H1 (cell line): ENCODE measurements around the gene KRT7. TPM values are rescaled to one million over a fixed set of nuclear protein-coding genes. Genes with fewer than 3 reads are reported as not detected.

ENCODE experiments used
- CTCF ChIA-PET: fragments of 300-600 bp; sonication (Branson Sonifier 250); formaldehyde crosslinking; loops from one replicate; lab custom pipeline; 2021; ENCODE audit not compliant: partially characterized antibody; lab: Charles Lee
- POLR2A ChIA-PET: fragments of 300-600 bp; sonication (Branson Sonifier 250); formaldehyde crosslinking; loops from one replicate; lab custom pipeline; 2021; ENCODE audit warnings: inconsistent platforms; ENCODE audit not compliant: partially characterized antibody; lab: Charles Lee
- DNase-seq, 2 experiments: peaks; one replicate each; pipeline versions ENCODE4 v3.0.0 to v3.0.0-alpha.2; 2010 to 2022; ENCODE audit warnings: low spot score in 2 of 2, low read depth in 1 of 2, mixed read lengths in 1 of 2
- FAIRE-seq: peaks from 2 replicates; lab custom pipeline; 2011; peaks lifted over from hg19 to GRCh38; lab: Jason Lieb, UNC
- H2AFZ ChIP-seq: 2 replicates; pipeline ENCODE4 v1.8.1; 2012; ENCODE audit warnings: low read length, inconsistent platforms
- H2AK5ac ChIP-seq: 2 replicates; pipeline ENCODE4 v1.6.1; 2013; ENCODE audit warnings: low read depth, low read length
- H2BK120ac ChIP-seq: replicated peaks from 2 replicates; pipeline ENCODE3; 2013; ENCODE audit warnings: low read depth, low read length, inconsistent platforms
- H2BK12ac ChIP-seq: 2 replicates; pipeline ENCODE4 v1.6.1; 2013; ENCODE audit warnings: low read depth, low read length
- H2BK15ac ChIP-seq: 2 replicates; pipeline ENCODE4 v1.6.1; 2013; ENCODE audit warnings: low read length
- H2BK20ac ChIP-seq: 2 replicates; pipeline ENCODE4 v1.6.1; 2013; ENCODE audit warnings: low read length
- H2BK5ac ChIP-seq: 2 replicates; pipeline ENCODE4 v1.6.1; 2013; ENCODE audit warnings: low read depth, low read length
- H3K14ac ChIP-seq: 2 replicates; pipeline ENCODE4 v1.6.1; 2013; ENCODE audit warnings: inconsistent platforms; ENCODE audit not compliant: insufficient read length
- H3K18ac ChIP-seq: 2 replicates; pipeline ENCODE4 v1.6.1; 2013; ENCODE audit warnings: low read length; ENCODE audit errors: extremely low read depth
- H3K23ac ChIP-seq: 2 replicates; pipeline ENCODE4 v1.6.1; 2013; ENCODE audit warnings: inconsistent platforms; ENCODE audit not compliant: insufficient read length
- H3K23me2 ChIP-seq: 2 replicates; pipeline ENCODE4 v1.6.1; 2013; ENCODE audit warnings: low read depth, low read length
- H3K27ac ChIP-seq: 2 replicates; pipeline ENCODE4 v1.6.1; 2011; ENCODE audit warnings: low read depth, low read length, inconsistent platforms
- H3K27me3 ChIP-seq, 4 experiments: replicated peaks in 1 of 4; 1 replicate in 1 of 4; 2 replicates in 3 of 4; pipeline versions ENCODE4 v1.6.1 to v1.8.1; 2011 to 2013; ENCODE audit warnings: low read length in 3 of 4, mild to moderate bottlenecking in 3 of 4, inconsistent platforms in 2 of 4, mixed read lengths in 2 of 4, moderate library complexity in 1 of 4; ENCODE audit not compliant: control insufficient read depth in 3 of 4, insufficient read depth in 3 of 4; ENCODE audit errors: extremely low read depth in 1 of 4
- H3K36me3 ChIP-seq, 4 experiments: 2 replicates each; pipeline versions ENCODE4 v1.6.1 to v1.8.1; 2011 to 2013; ENCODE audit warnings: mild to moderate bottlenecking in 4 of 4, low read length in 3 of 4, moderate library complexity in 2 of 4, control low read depth in 1 of 4, inconsistent platforms in 1 of 4; ENCODE audit not compliant: insufficient read depth in 4 of 4, control insufficient read depth in 2 of 4
- H3K4ac ChIP-seq: replicated peaks from 2 replicates; pipeline ENCODE3; 2013; ENCODE audit warnings: low read length, low read depth, mixed read lengths, inconsistent platforms; ENCODE audit not compliant: insufficient read length
- H3K4me1 ChIP-seq, 4 experiments: replicated peaks in 1 of 4; 1 replicate in 1 of 4; 2 replicates in 3 of 4; pipeline versions ENCODE4 v1.6.1 to v1.8.1; 2011 to 2013; ENCODE audit warnings: low read length in 3 of 4, inconsistent platforms in 2 of 4, mixed read lengths in 1 of 4; ENCODE audit not compliant: insufficient read depth in 4 of 4, control insufficient read depth in 3 of 4
- H3K4me2 ChIP-seq, 2 experiments: 2 replicates each; pipeline versions ENCODE4 v1.6.1 to v1.8.1; 2011 to 2013; ENCODE audit warnings: low read depth in 2 of 2, low read length in 2 of 2, control low read depth in 1 of 2, inconsistent platforms in 1 of 2, mild to moderate bottlenecking in 1 of 2; ENCODE audit not compliant: insufficient read depth in 1 of 2
- H3K4me3 ChIP-seq, 4 experiments: fragments of 200-600, 300-600 bp in 1 of 4; sonication (generic), shearing (Covaris generic), sonication (Bioruptor Twin) in 1 of 4; 2 replicates each; pipeline versions ENCODE4 v1.5.1 to v1.8.1; 2011 to 2016; ENCODE audit warnings: low read length in 4 of 4, low read depth in 3 of 4, control low read depth in 2 of 4, inconsistent platforms in 2 of 4, mild to moderate bottlenecking in 2 of 4, mixed read lengths in 1 of 4, moderate library complexity in 1 of 4; ENCODE audit not compliant: insufficient read depth in 2 of 4; ENCODE audit errors: extremely low read depth in 1 of 4
- H3K56ac ChIP-seq: replicated peaks from 2 replicates; pipeline ENCODE3; 2013; ENCODE audit warnings: low read depth, mild to moderate bottlenecking, mixed read lengths, low read length, inconsistent platforms; ENCODE audit not compliant: insufficient read length
- H3K79me1 ChIP-seq: 2 replicates; pipeline ENCODE4 v1.6.1; 2013; ENCODE audit warnings: low read depth, low read length, control low read depth
- H3K79me2 ChIP-seq, 2 experiments: 2 replicates each; pipeline versions ENCODE4 v1.6.1 to v1.8.1; 2012 to 2013; ENCODE audit warnings: low read length in 2 of 2, mild to moderate bottlenecking in 2 of 2, inconsistent platforms in 1 of 2; ENCODE audit not compliant: insufficient read depth in 2 of 2, control insufficient read depth in 1 of 2
- H3K9ac ChIP-seq, 4 experiments: replicated peaks in 1 of 4; 1 replicate in 1 of 4; 2 replicates in 3 of 4; pipeline versions ENCODE4 v1.6.1 to v1.8.1; 2011 to 2013; ENCODE audit warnings: low read depth in 3 of 4, low read length in 3 of 4, control low read depth in 2 of 4, mild to moderate bottlenecking in 2 of 4, moderate library complexity in 2 of 4, inconsistent platforms in 1 of 4; ENCODE audit errors: extremely low read depth in 1 of 4
- H3K9me3 ChIP-seq, 2 experiments: 2 replicates each; pipeline versions ENCODE4 v1.6.1 to v1.8.1; 2012 to 2013; ENCODE audit warnings: mild to moderate bottlenecking in 2 of 2, moderate library complexity in 2 of 2, control low read depth in 1 of 2, inconsistent platforms in 1 of 2, low read depth in 1 of 2, low read length in 1 of 2, mixed read lengths in 1 of 2; ENCODE audit not compliant: insufficient read depth in 2 of 2
- H4K20me1 ChIP-seq, 2 experiments: replicated peaks in 1 of 2; 2 replicates each; pipeline versions ENCODE3 to v1.8.1; 2011 to 2013; ENCODE audit warnings: inconsistent platforms in 2 of 2, low read length in 2 of 2, mild to moderate bottlenecking in 1 of 2; ENCODE audit not compliant: insufficient read depth in 2 of 2, control insufficient read depth in 1 of 2
- H4K5ac ChIP-seq: 2 replicates; pipeline ENCODE4 v1.6.1; 2013; ENCODE audit warnings: low read length, low read depth, mixed read lengths, inconsistent platforms; ENCODE audit not compliant: insufficient read length
- H4K8ac ChIP-seq: 2 replicates; pipeline ENCODE4 v1.8.0; 2013; ENCODE audit warnings: mild to moderate bottlenecking, moderate library complexity, low read length, inconsistent platforms; ENCODE audit not compliant: insufficient read depth; ENCODE audit errors: extremely low read depth
- H4K91ac ChIP-seq: replicated peaks from 2 replicates; pipeline ENCODE3; 2013; ENCODE audit warnings: low read length, mixed read lengths, inconsistent platforms; ENCODE audit not compliant: insufficient read length
- EGR1 ChIP-seq: IDR thresholded peaks from 2 replicates; pipeline ENCODE4 v1.6.1; 2011; ENCODE audit warnings: low read depth, low read length, borderline replicate concordance
- FOSL1 ChIP-seq: IDR thresholded peaks from 2 replicates; pipeline ENCODE4 v1.6.1; 2011; ENCODE audit warnings: mild to moderate bottlenecking, low read depth, low read length, moderate library complexity; ENCODE audit not compliant: insufficient read depth
- POU5F1 ChIP-seq: IDR thresholded peaks from 2 replicates; pipeline ENCODE4 v1.6.1; 2011; ENCODE audit warnings: low read depth, mild to moderate bottlenecking, low read length, moderate library complexity
- RFX5 ChIP-seq: IDR thresholded peaks from 2 replicates; pipeline ENCODE4 v1.6.1; 2011; ENCODE audit warnings: low read depth, low read length, improper control_type of control experiment, borderline replicate concordance
- SAP30 ChIP-seq: fragments of 300-600 bp; sonication (generic); IDR thresholded peaks from 2 replicates; pipeline ENCODE4 v1.7.1; 2012; ENCODE audit warnings: low read length, moderate library complexity, mild to moderate bottlenecking, inconsistent platforms; ENCODE audit not compliant: insufficient read depth, insufficient replicate concordance
- SP2 ChIP-seq: IDR thresholded peaks from 2 replicates; pipeline ENCODE4 v1.6.1; 2012; ENCODE audit warnings: mild to moderate bottlenecking, low read length, inconsistent platforms
- TAF1 ChIP-seq: IDR thresholded peaks from 2 replicates; pipeline ENCODE4 v1.6.1; 2011; ENCODE audit warnings: mild to moderate bottlenecking, low read depth, low read length
- TBP ChIP-seq: IDR thresholded peaks from 2 replicates; pipeline ENCODE4 v1.6.1; 2011; ENCODE audit warnings: low read depth, low read length, improper control_type of control experiment
- WGBS, 2 experiments: shearing (Covaris generic) in 1 of 2; methylation state at CpG; one replicate each; pipeline versions ENCODE4 v1.1.6 to v1.1.7; 2013 to 2015; ENCODE audit warnings: low lambda C conversion rate in 2 of 2, mixed read lengths in 2 of 2, inconsistent platforms in 1 of 2, low coverage in 1 of 2, missing lambda C conversion rate in 1 of 2; ENCODE audit not compliant: insufficient replicate concordance in 2 of 2, insufficient coverage in 1 of 2, insufficient read length in 1 of 2; ENCODE audit errors: extremely low coverage in 1 of 2, missing lambda C conversion rate in 1 of 2; 5-methylcytosine and 5-hydroxymethylcytosine counted together
- polyA plus RNA-seq, 7 experiments: library from polyadenylated mRNA; depleted of rRNA in 3 of 7; stranded (reverse) in 5 of 7; unstranded in 2 of 7; fragments of >200 nt in 5 of 7; fragments of 200-250 nt in 2 of 7; gene quantifications; 1 replicate in 5 of 7; 2 replicates in 1 of 7; 4 replicates in 1 of 7; pipeline versions ENCODE4 v1.2.1 to v1.2.3, GENCODE V29; 2011 to 2013; ENCODE audit warnings: missing spikeins in 2 of 7, mixed read lengths in 2 of 7
- total RNA-seq: library from RNA; stranded (reverse); fragmentation: NEBNext Ultra II Directional; extraction: Animal tissue kit (Norgen Biotek cat#: 25700); gene quantifications from 2 replicates; pipeline ENCODE4 v1.2.1, GENCODE V29; 2021

The KRT7 gene
- total and polyA plus RNA-seq, 2 of the 8 experiments (the other 6 are each of a cell fraction or from before 2014, with no cell fraction given): 13.2 to 19.0 TPM

GRCh38 chr12:52261208-52261484, 28.1 kb downstream of the KRT7 start:
- H3K14ac ChIP-seq: no peak overlapping the region
- no peak overlapping the region for H2BK20ac ChIP-seq
- no peak overlapping the region for H2BK5ac ChIP-seq
- H3K23me2 ChIP-seq: peaks cover 3% of the 10 kb centered on the region; the same call in 1 of the 2 replicates
- peaks cover 14 to 35% (median 32%) of the 10 kb centered on the region in 4 experiments for H3K27me3 ChIP-seq
- no peak overlapping the region for H2BK12ac ChIP-seq
- 85% methylated on average over 1 of the region's 1 CpG; no CpG with 5 or more reads in 1 of the 2 experiments for WGBS, 2 experiments
- no peak overlapping the region for H2AK5ac ChIP-seq
- FAIRE-seq: no peak
- peaks cover 2 to 7% of the 10 kb centered on the region in 2 experiments; a peak in 2 of 4 replicates for H3K9me3 ChIP-seq
- no peak overlapping the region for H3K23ac ChIP-seq
- no peak for DNase-seq
- H3K4ac ChIP-seq: no peak overlapping the region
- no peak overlapping the region for H3K27ac ChIP-seq
- ChIA-PET CTCF (no interaction called here), POLR2A (no interaction called here)
- no peak overlapping the region for H3K56ac ChIP-seq
- H3K79me1 ChIP-seq: no peaks in the 10 kb centered on the region
- H3K36me3 ChIP-seq: no peaks in the 10 kb centered on the region
- H3K4me3 ChIP-seq: no peak overlapping the region
- H2BK15ac ChIP-seq: no peak overlapping the region
- no peak overlapping the region for H3K9ac ChIP-seq
- H3K4me1 ChIP-seq: peaks cover 0 to 6% (median under 1%) of the 10 kb centered on the region in 4 experiments; a peak in 3 of 7 replicates
- no peak overlapping the region for H2AFZ ChIP-seq
- no peaks in the 10 kb centered on the region for H3K79me2 ChIP-seq
- no peak overlapping the region for H3K4me2 ChIP-seq
- H4K20me1 ChIP-seq: no peaks in the 10 kb centered on the region
- H4K5ac ChIP-seq: no peak overlapping the region
- H2BK120ac ChIP-seq: no peak overlapping the region
- H3K18ac ChIP-seq: no peak overlapping the region
- H4K8ac ChIP-seq: no peak overlapping the region
- no peak overlapping the region for H4K91ac ChIP-seq
- no peak for TF ChIP-seq SP2
- no peak for TF ChIP-seq TBP
- TF ChIP-seq EGR1: no peak
- no peak for TF ChIP-seq FOSL1
- no peak for TF ChIP-seq POU5F1
- no peak for TF ChIP-seq SAP30
- TF ChIP-seq TAF1: no peak
- no peak for TF ChIP-seq RFX5
